SK-N-SH treated with all-trans-retinoic acid at 6 μM for 48 hours (cell line): ENCODE data around the gene POLR2I.

Source experiments
- ATAC-seq: fragments of 200-7000 bp; cut with Tn5 transposase; 3 replicates; pipeline ENCODE4 v1.9.1; 2020; ENCODE audit warnings: mild to moderate bottlenecking, moderate library complexity
- BACH2 ChIP-seq: fragments of 250-450 bp; sonication (Bioruptor Pico); IDR thresholded peaks from 2 replicates; pipeline ENCODE4 v1.9.0; 2021; ENCODE audit warnings: mild to moderate bottlenecking, borderline replicate concordance
- CREB5 ChIP-seq: fragments of 250-450 bp; sonication (Bioruptor Pico); IDR thresholded peaks from 2 replicates; pipeline ENCODE4 v1.5.1; 2020; ENCODE audit warnings: low read depth, mild to moderate bottlenecking, moderate library complexity
- ESRRG ChIP-seq: fragments of 250-450 bp; sonication (Bioruptor Pico); IDR thresholded peaks from 2 replicates; pipeline ENCODE4 v1.6.1; 2021; ENCODE audit warnings: mild to moderate bottlenecking
- ISL1 ChIP-seq: fragments of 250-450 bp; sonication (Bioruptor Pico); IDR thresholded peaks from 2 replicates; pipeline ENCODE4 v2.1.2; 2022; ENCODE audit warnings: mild to moderate bottlenecking, moderate library complexity
- OSR1 ChIP-seq: fragments of 250-450 bp; sonication (Bioruptor Pico); IDR thresholded peaks from 2 replicates; pipeline ENCODE4 v1.8.0; 2022; ENCODE audit warnings: moderate library complexity, mild to moderate bottlenecking, inconsistent platforms
- PATZ1 ChIP-seq: fragments of 250-450 bp; sonication (Bioruptor Pico); IDR thresholded peaks from 2 replicates; pipeline ENCODE4 v1.8.0; 2020; ENCODE audit warnings: mild to moderate bottlenecking, moderate library complexity, borderline replicate concordance
- POU6F1 ChIP-seq: fragments of 250-450 bp; sonication (Bioruptor Pico); IDR thresholded peaks from 2 replicates; pipeline ENCODE4 v1.8.0; 2021; ENCODE audit warnings: low read depth, mild to moderate bottlenecking, moderate library complexity, borderline replicate concordance
- PPARA ChIP-seq: fragments of 250-450 bp; sonication (Bioruptor Pico); IDR thresholded peaks from 2 replicates; pipeline ENCODE4 v1.5.0; 2020; ENCODE audit warnings: mild to moderate bottlenecking, borderline replicate concordance
- SNAI2 ChIP-seq: fragments of 250-450 bp; sonication (Bioruptor Pico); IDR thresholded peaks from 2 replicates; pipeline ENCODE4 v1.5.0; 2020; ENCODE audit warnings: mild to moderate bottlenecking, moderate library complexity
- TOX ChIP-seq: fragments of 250-450 bp; sonication (Bioruptor Pico); IDR thresholded peaks from 2 replicates; pipeline ENCODE4 v1.8.0; 2021; ENCODE audit warnings: mild to moderate bottlenecking, moderate library complexity, borderline replicate concordance
- TSHZ2 ChIP-seq: fragments of 250-450 bp; sonication (Bioruptor Pico); IDR thresholded peaks from 2 replicates; pipeline ENCODE4 v1.5.0; 2020; ENCODE audit warnings: mild to moderate bottlenecking, moderate library complexity
- ZC3H10 ChIP-seq: fragments of 250-450 bp; sonication (Bioruptor Pico); IDR thresholded peaks from 2 replicates; pipeline ENCODE4 v1.5.1; 2021; ENCODE audit warnings: mild to moderate bottlenecking, moderate library complexity
- ZFP3 ChIP-seq: fragments of 250-450 bp; sonication (Bioruptor Pico); IDR thresholded peaks from 2 replicates; pipeline ENCODE4 v1.5.0; 2020; ENCODE audit warnings: mild to moderate bottlenecking, moderate library complexity
- ZFP30 ChIP-seq: fragments of 450-650 bp; formaldehyde crosslinking; IDR thresholded peaks from 2 replicates; pipeline ENCODE4 v1.5.0; 2022; ENCODE audit warnings: mild to moderate bottlenecking, moderate library complexity
- ZNF565 ChIP-seq: fragments of 450-650 bp; formaldehyde crosslinking; conservative IDR thresholded peaks from 2 replicates; pipeline ENCODE4 v1.5.0; 2020; ENCODE audit warnings: low read depth, mild to moderate bottlenecking, moderate library complexity
- ZNF70 ChIP-seq: fragments of 450-650 bp; formaldehyde crosslinking; IDR thresholded peaks from 2 replicates; pipeline ENCODE4 v1.5.0; 2020; ENCODE audit warnings: mild to moderate bottlenecking, moderate library complexity
- ZNF8 ChIP-seq: fragments of 450-650 bp; formaldehyde crosslinking; IDR thresholded peaks from 2 replicates; pipeline ENCODE4 v1.5.0; 2020; ENCODE audit warnings: mild to moderate bottlenecking, moderate library complexity

Gene POLR2I

GRCh38 chr19:36142496-36142895 lies 27.8 kb upstream of the POLR2I start:
- ATAC-seq: no peak

GRCh38 chr19:36142046-36142445 lies 27.4 kb upstream of the POLR2I start:
- no peak for ATAC-seq
- no peak for TF ChIP-seq TSHZ2 (CRISPR knock-in tag)
- no peak for TF ChIP-seq TOX (CRISPR knock-in tag)
- no peak for TF ChIP-seq ZFP3 (CRISPR knock-in tag)
- no peak for TF ChIP-seq ZNF8 (CRISPR knock-in tag)
- TF ChIP-seq CREB5 (CRISPR knock-in tag): no peak
- TF ChIP-seq POU6F1: no peak
- no peak for TF ChIP-seq ISL1 (CRISPR knock-in tag)
- no peak for TF ChIP-seq ZC3H10 (CRISPR knock-in tag)
- TF ChIP-seq ZNF70 (CRISPR knock-in tag): no peak

More at GRCh38 chr19:36142496-36142895, 27.8 kb upstream of the POLR2I start:
- no peak for TF ChIP-seq TOX (CRISPR knock-in tag)
- TF ChIP-seq TSHZ2 (CRISPR knock-in tag): no peak
- no peak for TF ChIP-seq OSR1 (CRISPR knock-in tag)
- no peak for TF ChIP-seq ZNF70 (CRISPR knock-in tag)
- no peak for TF ChIP-seq ISL1 (CRISPR knock-in tag)
- TF ChIP-seq ZNF565: no peak
- TF ChIP-seq PATZ1: no peak
- TF ChIP-seq BACH2 (CRISPR knock-in tag): no peak
- TF ChIP-seq CREB5 (CRISPR knock-in tag): no peak
- no peak for TF ChIP-seq PPARA (CRISPR knock-in tag)
- TF ChIP-seq ZC3H10 (CRISPR knock-in tag): no peak
- TF ChIP-seq SNAI2 (CRISPR knock-in tag): no peak
- TF ChIP-seq ESRRG: no peak
- TF ChIP-seq ZFP30 (CRISPR knock-in tag): no peak
- no peak for TF ChIP-seq ZFP3 (CRISPR knock-in tag)
